GM12872 (cell line): Measurements from ENCODE around the gene EXOC3L4.

Experiments
- CTCF ChIP-seq: IDR thresholded peaks from 3 replicates; pipeline ENCODE4 v1.5.1; 2011; ENCODE audit warnings: low read depth, mild to moderate bottlenecking, low read length, moderate library complexity; ENCODE audit not compliant: insufficient read depth

The EXOC3L4 gene

GRCh38 chr14:103143506-103143905 is 49.0 kb downstream of the EXOC3L4 start:
- no peak for TF ChIP-seq CTCF

GRCh38 chr14:103144085-103144484 is 49.6 kb downstream of the EXOC3L4 start:
- TF ChIP-seq CTCF: no peak

DNA sequence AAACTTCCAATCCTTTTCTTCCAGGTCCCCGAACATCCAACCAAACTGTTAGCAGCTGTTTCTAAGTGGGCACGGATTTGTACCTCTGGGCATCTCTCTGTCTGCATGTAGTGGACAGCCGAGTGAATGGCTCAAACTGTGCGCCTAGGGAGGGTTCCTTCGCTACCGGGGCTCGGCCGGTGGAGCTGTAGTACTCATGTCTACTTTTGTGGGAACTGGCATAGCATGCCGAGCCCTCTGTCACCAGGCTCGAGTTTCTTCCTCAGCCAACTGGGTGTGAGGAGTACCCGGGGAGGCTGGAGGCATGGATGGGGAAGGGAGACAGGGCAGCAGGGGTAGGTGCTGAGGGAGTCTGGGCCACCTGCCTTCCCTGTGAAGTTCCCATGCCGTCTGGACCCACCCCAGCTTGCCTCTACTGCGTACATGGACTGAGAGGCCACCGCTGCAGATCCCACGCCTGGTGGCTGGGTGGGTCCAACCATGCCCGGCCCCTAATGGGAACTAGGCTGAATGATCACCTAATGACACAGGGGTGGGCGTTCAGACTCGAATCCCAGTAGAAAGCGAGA is 51.7 kb downstream of the EXOC3L4 start:
- TF ChIP-seq CTCF: no peak

DNA sequence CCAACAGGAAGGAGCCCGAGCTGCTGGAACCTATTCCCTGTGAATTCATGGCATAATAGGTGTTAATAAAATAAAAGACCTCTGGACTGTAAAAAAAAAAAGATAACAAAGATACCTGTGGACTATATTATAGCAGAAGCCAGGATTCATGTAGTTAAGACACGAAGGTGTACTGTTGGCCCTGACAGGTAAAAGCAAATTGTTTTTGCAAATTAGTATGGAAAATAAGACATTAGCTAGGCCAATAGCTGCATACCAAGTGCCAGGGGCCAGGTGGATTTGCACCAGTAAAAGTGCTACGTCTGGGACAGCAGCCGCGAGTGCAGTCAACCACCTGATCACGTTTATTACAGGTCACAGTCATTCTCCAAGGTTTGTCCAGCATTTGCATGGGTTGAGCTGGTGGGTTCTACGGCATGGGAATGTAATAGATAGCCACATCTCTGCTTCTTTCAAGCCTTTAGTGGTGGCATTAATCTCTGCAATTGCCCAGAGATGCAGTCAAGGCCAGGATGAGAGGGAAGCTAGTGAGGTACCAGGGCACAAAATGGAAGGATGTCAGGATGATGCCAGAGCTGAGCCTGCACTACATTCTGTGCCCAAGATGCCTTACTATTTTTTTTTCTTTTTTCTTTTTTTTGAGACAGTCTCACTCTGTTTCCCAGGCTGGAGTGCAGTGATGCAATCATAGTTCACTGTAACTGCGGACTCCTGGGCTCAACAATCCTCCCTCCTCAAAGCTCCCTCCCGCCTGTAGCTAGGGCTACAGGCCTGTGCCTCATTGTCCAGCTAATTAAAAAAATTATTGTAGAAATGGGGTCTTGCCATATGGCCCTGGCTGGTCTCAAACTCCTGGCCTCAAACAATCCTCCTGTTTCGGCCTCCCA is 55.1 kb downstream of the EXOC3L4 start:
- TF ChIP-seq CTCF: no peak

- TF ChIP-seq CTCF: no peak
Observed at GRCh38 chr14:103151270-103151945, 56.9 kb downstream of the EXOC3L4 start.

DNA sequence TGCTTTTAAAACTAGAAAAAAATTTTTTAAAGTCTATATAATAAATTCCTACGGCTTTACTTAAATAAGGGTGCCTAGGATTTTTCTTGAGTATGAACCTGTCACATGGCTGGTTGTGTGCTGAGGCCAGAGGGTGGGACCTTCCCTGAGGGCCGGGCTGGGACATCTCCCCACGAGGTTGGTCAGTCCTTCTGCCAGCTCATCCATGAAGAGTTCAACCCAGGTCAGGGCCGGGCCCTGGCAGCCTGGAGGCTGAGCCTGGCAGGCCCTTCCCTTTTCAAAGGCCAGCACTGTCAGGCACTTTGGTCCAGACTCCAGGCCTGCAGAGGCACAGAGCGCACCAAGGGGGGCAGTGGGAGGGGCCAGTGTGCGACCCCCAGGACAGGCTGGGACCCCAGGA is 60.5 kb downstream of the EXOC3L4 start:
- TF ChIP-seq CTCF: no peak

DNA sequence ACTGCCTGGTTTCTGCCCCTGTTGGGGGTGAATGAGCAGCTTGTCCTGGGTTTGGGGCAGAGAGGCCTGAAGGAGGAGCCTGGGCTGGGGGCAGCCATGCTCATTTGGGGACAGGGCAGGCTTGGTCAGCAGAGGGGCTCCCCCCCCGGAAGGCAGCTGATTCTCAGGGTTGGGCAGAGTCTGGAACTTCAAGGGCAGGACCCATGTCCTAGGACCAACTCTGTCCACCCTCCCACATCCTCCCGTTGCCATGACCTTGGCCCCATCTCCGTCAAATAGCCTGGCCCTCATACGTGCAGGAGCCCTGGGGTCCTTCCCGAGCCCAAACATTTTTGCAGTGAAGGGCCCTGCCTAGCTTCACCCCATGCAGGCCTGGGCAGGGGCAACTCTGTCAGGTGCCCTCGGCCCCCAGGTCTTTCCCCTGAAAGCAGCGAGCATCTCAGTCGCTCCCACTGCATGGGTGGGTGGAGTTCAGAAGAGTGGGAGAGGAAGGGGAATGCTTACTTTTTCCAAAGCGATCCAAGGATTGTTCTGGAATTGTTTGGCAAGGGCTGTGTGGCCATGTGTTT is 61.4 kb downstream of the EXOC3L4 start:
- no peak for TF ChIP-seq CTCF
